HL-60/S4 treated with retinoic acid at 250 ng/mL for 4 days and 3 days (cell line): ENCODE results near the gene SLC1A3.

Experiments used
- in situ Hi-C: fragments of 300-500 bp; cut with MboI; formaldehyde crosslinking; loops from 2 replicates; pipeline ENCODE4 v1.7.0; 2022; ENCODE audit warnings: low sequenced_read_pairs

The SLC1A3 gene

GRCh38 chr5:36654564-36654963 lies 48.2 kb downstream of the SLC1A3 start:
- in situ Hi-C loops: no loop called here

- in situ Hi-C loops: no loop called here
Observed at GRCh38 chr5:36655161-36655560, 48.8 kb downstream of the SLC1A3 start.

- in situ Hi-C loops: no loop called here
Observed at GRCh38 chr5:36656556-36656955, 50.1 kb downstream of the SLC1A3 start.

- in situ Hi-C loops: no loop called here
Observed at GRCh38 chr5:36657563-36657995, 51.2 kb downstream of the SLC1A3 start.

- in situ Hi-C loops: no loop called here
Observed at GRCh38 chr5:36658038-36658756, 51.8 kb downstream of the SLC1A3 start.

- in situ Hi-C loops: no loop called here
Observed at GRCh38 chr5:36659411-36659810, 53.0 kb downstream of the SLC1A3 start.

- in situ Hi-C loops: no loop called here
Observed at GRCh38 chr5:36660397-36661049, 54.1 kb downstream of the SLC1A3 start.

GRCh38 chr5:36661456-36662220 lies 55.2 kb downstream of the SLC1A3 start:
- in situ Hi-C loops: no loop called here

GRCh38 chr5:36662291-36662851 lies 56.0 kb downstream of the SLC1A3 start:
- in situ Hi-C loops: no loop called here

GRCh38 chr5:36664766-36665165 lies 58.4 kb downstream of the SLC1A3 start:
- in situ Hi-C loops: no loop called here

GRCh38 chr5:36665628-36666027 lies 59.2 kb downstream of the SLC1A3 start:
- in situ Hi-C loops: no loop called here

GRCh38 chr5:36666274-36666673 lies 59.9 kb downstream of the SLC1A3 start:
- in situ Hi-C loops: no loop called here

GRCh38 chr5:36666986-36667385 lies 60.6 kb downstream of the SLC1A3 start:
- in situ Hi-C loops: no loop called here

- in situ Hi-C loops: no loop called here
Observed at GRCh38 chr5:36667824-36668223, 61.4 kb downstream of the SLC1A3 start.

GRCh38 chr5:36669015-36669651 lies 62.7 kb downstream of the SLC1A3 start:
- in situ Hi-C loops: no loop called here

- in situ Hi-C loops: no loop called here
Observed at GRCh38 chr5:36670548-36670947, 64.1 kb downstream of the SLC1A3 start.

GRCh38 chr5:36675282-36675681 lies 68.9 kb downstream of the SLC1A3 start:
- in situ Hi-C loops: no loop called here

- in situ Hi-C loops: no loop called here
Observed at GRCh38 chr5:36679221-36679989, 73.0 kb downstream of the SLC1A3 start.

- in situ Hi-C loops: no loop called here
Observed at GRCh38 chr5:36680066-36680465, 73.7 kb downstream of the SLC1A3 start.

- in situ Hi-C loops: no loop called here
Observed at GRCh38 chr5:36681711-36682110, 75.3 kb downstream of the SLC1A3 start.
